Left colon (tissue), 2 donors: ENCODE data around the gene POLN. TPM values are rescaled to one million over a fixed set of nuclear protein-coding genes. Genes with fewer than 3 reads are reported as not detected.
"Not testable (repeated sequence)": the region's sequence is repeated elsewhere in the genome, so short reads cannot be mapped to it uniquely, and the experiment has no call there.

Experiments
- ATAC-seq: fragments of 200-7000 bp; cut with Tn5 transposase; one replicate; pipeline ENCODE4 v1.9.1; 2020; ENCODE audit warnings: mild to moderate bottlenecking, moderate library complexity
- DNase-seq, 2 donors: peaks; one replicate each; pipeline ENCODE4 v3.0.0-alpha.2; 2020
- intact Hi-C, 2 donors: fragments of 100-400 bp; cut with DNase I in 1 of 2; cut with micrococcal nuclease in 1 of 2; formaldehyde crosslinking; loops; one replicate each; pipeline versions ENCODE4 v1.11.2 to v1.14.0; 2022; cut with DNase I, micrococcal nuclease
- total RNA-seq, 2 donors: library from RNA; stranded (reverse); fragmentation: NEBNext Ultra II Directional; extraction: Animal tissue kit (Norgen Biotek cat#: 25700); gene quantifications; one replicate each; pipeline ENCODE4 v1.2.1, GENCODE V29; 2021
- donor health status: DM: no; HTN: no; CAD: no.
- donor health status: DM: yes; HTN: yes; CAD: no.

Gene POLN
- total RNA-seq, 2 donors from 2014 or later = 1.3 to 3.1 TPM

- no peak for ATAC-seq
- intact Hi-C loops = no loop called here
- no peak for DNase-seq
These were observed 197.1 kb downstream of the POLN start for GRCh38 chr4:2044542-2045517.

- intact Hi-C loops = no loop called here
- ATAC-seq (no peak), DNase-seq (no peak)
These were observed 197.8 kb downstream of the POLN start for GRCh38 chr4:2044119-2044485.

- DNase-seq (no peak), ATAC-seq (no peak)
- intact Hi-C loops = no loop called here
These were observed 198.4 kb downstream of the POLN start for GRCh38 chr4:2043396-2044118.

GRCh38 chr4:2042947-2043395, 198.9 kb downstream of the POLN start:
- DNase-seq = no peak
- no peak for ATAC-seq
- intact Hi-C loops = no loop called here

- DNase-seq = peak in 1 of 2 donors; percentile 54
- peak; percentile 57 for ATAC-seq
These were observed 199.5 kb downstream of the POLN start for GRCh38 chr4:2042204-2042946.

GRCh38 chr4:2041239-2042130, 200.4 kb downstream of the POLN start:
- ATAC-seq (peak; percentile 68), DNase-seq (peak; percentile 77 to 87)
- intact Hi-C loops = no loop called here

More at GRCh38 chr4:2042204-2042946, 199.5 kb downstream of the POLN start:
- intact Hi-C loops = no loop called here

GRCh38 chr4:2040391-2041238, 201.3 kb downstream of the POLN start:
- no peak for DNase-seq
- ATAC-seq = no peak
- intact Hi-C loops = no loop called here

GRCh38 chr4:2036866-2037265, 205.1 kb downstream of the POLN start:
- ATAC-seq (peak; percentile 75), DNase-seq (peak; percentile 69 to 71)
- intact Hi-C loops = no loop called here

GRCh38 chr4:2036327-2036726, 205.6 kb downstream of the POLN start:
- DNase-seq (peak; percentile 70 to 85), ATAC-seq (peak; percentile 93)
- intact Hi-C loops = no loop called here

- intact Hi-C loops, ATAC-seq: not testable (repeated sequence)
These were observed 210.8 kb downstream of the POLN start for GRCh38 chr4:2031161-2031560.

GRCh38 chr4:2027120-2027519, 214.8 kb downstream of the POLN start:
- ATAC-seq, intact Hi-C loops, DNase-seq: not testable (repeated sequence)

More at GRCh38 chr4:2031161-2031560, 210.8 kb downstream of the POLN start:
- not testable (repeated sequence) for DNase-seq

GRCh38 chr4:2025817-2026216, 216.1 kb downstream of the POLN start:
- no peak for DNase-seq
- ATAC-seq = no peak
- intact Hi-C loops = no loop called here

- intact Hi-C loops = no loop called here
- ATAC-seq (no peak), DNase-seq (no peak)
These were observed 217.2 kb downstream of the POLN start for GRCh38 chr4:2024683-2025082.
